Astrocyte (in vitro differentiated cells and primary cell): ENCODE measurements around the gene HS3ST6.

Source experiments
- EZH2 ChIP-seq: IDR thresholded peaks from 2 replicates; pipeline ENCODE4 v1.6.1; 2012; ENCODE audit warnings: mild to moderate bottlenecking, low read length, inconsistent platforms; ENCODE audit not compliant: insufficient read depth
- TF ChIP-seq, protein P1 (sequence below): IDR thresholded peaks from 2 replicates; pipeline ENCODE4 v1.5.1; 2011; ENCODE audit warnings: low read depth, mild to moderate bottlenecking, inconsistent platforms, low read length, moderate library complexity; ENCODE audit not compliant: insufficient read depth

- TF ChIP-seq, protein P1, sequence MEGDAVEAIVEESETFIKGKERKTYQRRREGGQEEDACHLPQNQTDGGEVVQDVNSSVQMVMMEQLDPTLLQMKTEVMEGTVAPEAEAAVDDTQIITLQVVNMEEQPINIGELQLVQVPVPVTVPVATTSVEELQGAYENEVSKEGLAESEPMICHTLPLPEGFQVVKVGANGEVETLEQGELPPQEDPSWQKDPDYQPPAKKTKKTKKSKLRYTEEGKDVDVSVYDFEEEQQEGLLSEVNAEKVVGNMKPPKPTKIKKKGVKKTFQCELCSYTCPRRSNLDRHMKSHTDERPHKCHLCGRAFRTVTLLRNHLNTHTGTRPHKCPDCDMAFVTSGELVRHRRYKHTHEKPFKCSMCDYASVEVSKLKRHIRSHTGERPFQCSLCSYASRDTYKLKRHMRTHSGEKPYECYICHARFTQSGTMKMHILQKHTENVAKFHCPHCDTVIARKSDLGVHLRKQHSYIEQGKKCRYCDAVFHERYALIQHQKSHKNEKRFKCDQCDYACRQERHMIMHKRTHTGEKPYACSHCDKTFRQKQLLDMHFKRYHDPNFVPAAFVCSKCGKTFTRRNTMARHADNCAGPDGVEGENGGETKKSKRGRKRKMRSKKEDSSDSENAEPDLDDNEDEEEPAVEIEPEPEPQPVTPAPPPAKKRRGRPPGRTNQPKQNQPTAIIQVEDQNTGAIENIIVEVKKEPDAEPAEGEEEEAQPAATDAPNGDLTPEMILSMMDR = no peak
- no peak for TF ChIP-seq EZH2
These were observed 27.6 kb upstream of the HS3ST6 start for GRCh38 chr16:1945559-1946391.
